ENCODE data around the gene GP1BA. TPM values are rescaled to one million over a fixed set of nuclear protein-coding genes. Genes with fewer than 3 reads are reported as not detected.
"Not testable (repeated sequence)": the region's sequence is repeated elsewhere in the genome, so short reads cannot be mapped to it uniquely, and the experiment has no call there.

The GP1BA gene
- polyA plus RNA-seq, 3 donors from 2014 or later = 0.38 to 1.3 TPM; not detected in 1

GRCh38 chr17:4897198-4897687, 34.8 kb upstream of the GP1BA start:
- Mint-ChIP-seq H3K27me3 (ENCODE audit: low read depth in 3 of 3) (peaks cover 11 to 22% (median 17%) of the 10 kb centered on the region in 3 donors), H3K9me3 (no peaks in the 10 kb centered on the region), H3K4me3 (no peak overlapping the region)

GRCh38 chr17:4897785-4898184, 34.3 kb upstream of the GP1BA start:
- Mint-ChIP-seq H3K4me1 (peaks cover 27 to 36% of the 10 kb centered on the region in 2 donors), H3K27me3 (ENCODE audit: low read depth in 3 of 3) (peaks cover 16 to 27% (median 21%) of the 10 kb centered on the region in 3 donors), H3K27ac (peak overlapping the region in 2 of 6 donors; percentile 73 to 76), H3K9me3 (no peaks in the 10 kb centered on the region), H3K36me3 (peaks cover 0 to 7% (median 5%) of the 10 kb centered on the region in 3 donors), H3K4me3 (peak overlapping the region in 4 of 5 donors; percentile 61 to 75 (median 68))
- no peak for DNase-seq

More at GRCh38 chr17:4897198-4897687, 34.8 kb upstream of the GP1BA start:
- H3K27ac Mint-ChIP-seq = peak overlapping the region in 1 of 6 donors; percentile 9
- H3K4me1 Mint-ChIP-seq = peaks cover 21 to 31% of the 10 kb centered on the region in 2 donors
- no peak for DNase-seq
- peaks cover 0 to 7% (median 5%) of the 10 kb centered on the region in 3 donors for H3K36me3 Mint-ChIP-seq

- H3K9me3 Mint-ChIP-seq = no peaks in the 10 kb centered on the region
- peak overlapping the region; percentile 10 to 84 (median 74) for H3K27ac Mint-ChIP-seq
- peaks cover 19 to 32% (median 22%) of the 10 kb centered on the region in 3 donors for H3K27me3 Mint-ChIP-seq (ENCODE audit: low read depth in 3 of 3)
- peaks cover 33 to 42% of the 10 kb centered on the region in 2 donors for H3K4me1 Mint-ChIP-seq
- no peak for DNase-seq
- H3K36me3 Mint-ChIP-seq = peaks cover 0 to 7% (median 5%) of the 10 kb centered on the region in 3 donors
- H3K4me3 Mint-ChIP-seq = peak overlapping the region; percentile 61 to 76 (median 74)
Measured at GRCh38 chr17:4898351-4898750, 33.7 kb upstream of the GP1BA start.

GRCh38 chr17:4898927-4899326, 33.1 kb upstream of the GP1BA start:
- H3K9me3 Mint-ChIP-seq = no peaks in the 10 kb centered on the region
- H3K27me3 Mint-ChIP-seq (ENCODE audit: low read depth in 3 of 3) = peaks cover 21 to 35% (median 22%) of the 10 kb centered on the region in 3 donors
- peaks cover 0 to 7% (median 5%) of the 10 kb centered on the region in 3 donors for H3K36me3 Mint-ChIP-seq
- no peak for DNase-seq
- H3K4me1 Mint-ChIP-seq = peaks cover 38 to 45% of the 10 kb centered on the region in 2 donors
- H3K4me3 Mint-ChIP-seq = peak overlapping the region; percentile 61 to 92 (median 74)
- H3K27ac Mint-ChIP-seq = peak overlapping the region in 2 of 6 donors; percentile 76 to 97

- Mint-ChIP-seq H3K27ac (peak within 1 kb of the TSS; percentile 83 to 100 (median 97)), H3K27me3 (ENCODE audit: low read depth in 3 of 3) (peaks cover 21 to 35% (median 22%) of the 10 kb centered on the region in 3 donors), H3K36me3 (peaks cover 0 to 7% (median 5%) of the 10 kb centered on the region in 3 donors), H3K4me1 (peaks cover 38 to 45% of the 10 kb centered on the region in 2 donors), H3K9me3 (no peaks in the 10 kb centered on the region), H3K4me3 (peak within 1 kb of the TSS; percentile 87 to 92 (median 90))
- peak; percentile 93 to 94 (median 93) for DNase-seq
Measured at GRCh38 chr17:4899341-4900230, 32.5 kb upstream of the GP1BA start, which contains the start of gene C17orf107. Gene C17orf107 (plus strand): TSS chr17:4899536. CDS start chr17:4899763, 227 bp downstream.

GRCh38 chr17:4900231-4901107, 31.6 kb upstream of the GP1BA start:
- DNase-seq = peak; percentile 79 to 89 (median 83)
- H3K27ac Mint-ChIP-seq = peak overlapping the region; percentile 68 to 100 (median 97)
- peaks cover 0 to 5% (median 2%) of the 10 kb centered on the region in 3 donors for H3K36me3 Mint-ChIP-seq
- H3K27me3 Mint-ChIP-seq (ENCODE audit: low read depth in 3 of 3) = peaks cover 22 to 35% (median 24%) of the 10 kb centered on the region in 3 donors
- peaks cover 38 to 45% of the 10 kb centered on the region in 2 donors for H3K4me1 Mint-ChIP-seq
- peak overlapping the region; percentile 87 to 92 (median 90) for H3K4me3 Mint-ChIP-seq
- no peaks in the 10 kb centered on the region for H3K9me3 Mint-ChIP-seq

- peak overlapping the region; percentile 83 to 92 (median 87) for H3K4me3 Mint-ChIP-seq
- H3K27ac Mint-ChIP-seq = peak overlapping the region; percentile 68 to 100 (median 94)
- peaks cover 22 to 35% (median 24%) of the 10 kb centered on the region in 3 donors for H3K27me3 Mint-ChIP-seq (ENCODE audit: low read depth in 3 of 3)
- H3K36me3 Mint-ChIP-seq = peaks cover 0 to 5% (median 0%) of the 10 kb centered on the region in 3 donors
- H3K4me1 Mint-ChIP-seq = peaks cover 38 to 45% of the 10 kb centered on the region in 2 donors
- no peak for DNase-seq
- H3K9me3 Mint-ChIP-seq = no peaks in the 10 kb centered on the region
Measured at GRCh38 chr17:4901108-4901647, 30.9 kb upstream of the GP1BA start.

GRCh38 chr17:4901648-4902344, 30.3 kb upstream of the GP1BA start:
- H3K36me3 Mint-ChIP-seq = peaks cover 0 to 5% (median 0%) of the 10 kb centered on the region in 3 donors
- no peaks in the 10 kb centered on the region for H3K9me3 Mint-ChIP-seq
- peaks cover 38 to 45% of the 10 kb centered on the region in 2 donors for H3K4me1 Mint-ChIP-seq
- H3K27me3 Mint-ChIP-seq (ENCODE audit: low read depth in 3 of 3) = peaks cover 22 to 35% (median 24%) of the 10 kb centered on the region in 3 donors
- peak; percentile 36 to 61 (median 44) for DNase-seq
- peak overlapping the region; percentile 83 to 92 (median 87) for H3K4me3 Mint-ChIP-seq
- peak overlapping the region; percentile 92 to 100 (median 94) for H3K27ac Mint-ChIP-seq

- Mint-ChIP-seq H3K9me3 (no peaks in the 10 kb centered on the region), H3K4me3 (peak overlapping the region; percentile 83 to 92 (median 86)), H3K27me3 (ENCODE audit: low read depth in 3 of 3) (peaks cover 20 to 35% (median 24%) of the 10 kb centered on the region in 3 donors), H3K36me3 (no peaks in the 10 kb centered on the region), H3K4me1 (peaks cover 38 to 45% of the 10 kb centered on the region in 2 donors), H3K27ac (peak overlapping the region; percentile 88 to 100 (median 94))
- peak in 2 of 3 donors; percentile 12 to 20 for DNase-seq
Measured at GRCh38 chr17:4902540-4902939, 29.5 kb upstream of the GP1BA start.

- peak within 1 kb of the TSS; percentile 83 to 92 (median 86) for H3K4me3 Mint-ChIP-seq
- H3K27me3 Mint-ChIP-seq (ENCODE audit: low read depth in 3 of 3) = peaks cover 20 to 33% (median 24%) of the 10 kb centered on the region in 3 donors
- no peaks in the 10 kb centered on the region for H3K36me3 Mint-ChIP-seq
- peak within 1 kb of the TSS; percentile 88 to 100 (median 94) for H3K27ac Mint-ChIP-seq
- H3K4me1 Mint-ChIP-seq = peaks cover 38 to 43% of the 10 kb centered on the region in 2 donors
- DNase-seq = peak; percentile 70 to 77 (median 72)
- no peaks in the 10 kb centered on the region for H3K9me3 Mint-ChIP-seq
Measured at GRCh38 chr17:4903051-4903818, 28.8 kb upstream of the GP1BA start, which contains the start of gene CHRNE. Gene CHRNE (minus strand): TSS chr17:4903098. CDS start chr17:4903063, 35 bp downstream.

GRCh38 chr17:4906642-4907041, 25.4 kb upstream of the GP1BA start:
- not testable (repeated sequence) for H3K9me3 Mint-ChIP-seq, DNase-seq, H3K36me3 Mint-ChIP-seq
- H3K27me3 Mint-ChIP-seq (ENCODE audit: low read depth in 3 of 3) = peaks cover 9 to 16% (median 13%) of the 10 kb centered on the region in 3 donors
- peaks cover 20 to 21% of the 10 kb centered on the region in 2 donors for H3K4me1 Mint-ChIP-seq
- H3K27ac Mint-ChIP-seq = peak overlapping the region in 1 of 6 donors; percentile 31
- peak overlapping the region in 1 of 5 donors; percentile 22 for H3K4me3 Mint-ChIP-seq
